Adipocyte (in vitro differentiated cells): Measurements from ENCODE around the gene CAST.

ENCODE experiments used
- DNase-seq: peaks from one replicate; pipeline ENCODE4 v3.0.0-alpha.2; 2015; ENCODE audit warnings: low read depth
- H3K27me3 ChIP-seq: replicated peaks from 2 replicates; pipeline ENCODE4 v1.7.0; 2013; ENCODE audit warnings: mild to moderate bottlenecking, low read length, moderate library complexity; ENCODE audit not compliant: control insufficient read depth, insufficient read depth
- H3K36me3 ChIP-seq: 2 replicates; pipeline ENCODE4 v1.7.0; 2013; ENCODE audit warnings: low read length, mild to moderate bottlenecking, moderate library complexity; ENCODE audit not compliant: control insufficient read depth, insufficient read depth, severe bottlenecking
- H3K4me1 ChIP-seq: 2 replicates; pipeline ENCODE4 v1.7.0; 2013; ENCODE audit warnings: mild to moderate bottlenecking, low read length, moderate library complexity; ENCODE audit not compliant: control insufficient read depth, insufficient read depth
- H3K4me3 ChIP-seq: 2 replicates; pipeline ENCODE4 v1.7.0; 2013; ENCODE audit warnings: mild to moderate bottlenecking, low read length, moderate library complexity
- H3K9ac ChIP-seq: 2 replicates; pipeline ENCODE4 v1.7.0; 2013; ENCODE audit warnings: mild to moderate bottlenecking, low read length, moderate library complexity
- H3K9me3 ChIP-seq: 2 replicates; pipeline ENCODE4 v1.7.0; 2013; ENCODE audit warnings: mild to moderate bottlenecking, low read length, moderate library complexity; ENCODE audit not compliant: control insufficient read depth

Gene CAST

GRCh38 chr5:96771395-96771794, 109.2 kb downstream of the CAST start:
- no peak overlapping the region for H3K4me3 ChIP-seq
- peaks cover 100% of the 10 kb centered on the region for H3K36me3 ChIP-seq
- no peaks in the 10 kb centered on the region for H3K27me3 ChIP-seq
- no peaks in the 10 kb centered on the region for H3K9me3 ChIP-seq
- no peak overlapping the region for H3K9ac ChIP-seq
- H3K4me1 ChIP-seq, result no peaks in the 10 kb centered on the region
- no peak for DNase-seq

DNA sequence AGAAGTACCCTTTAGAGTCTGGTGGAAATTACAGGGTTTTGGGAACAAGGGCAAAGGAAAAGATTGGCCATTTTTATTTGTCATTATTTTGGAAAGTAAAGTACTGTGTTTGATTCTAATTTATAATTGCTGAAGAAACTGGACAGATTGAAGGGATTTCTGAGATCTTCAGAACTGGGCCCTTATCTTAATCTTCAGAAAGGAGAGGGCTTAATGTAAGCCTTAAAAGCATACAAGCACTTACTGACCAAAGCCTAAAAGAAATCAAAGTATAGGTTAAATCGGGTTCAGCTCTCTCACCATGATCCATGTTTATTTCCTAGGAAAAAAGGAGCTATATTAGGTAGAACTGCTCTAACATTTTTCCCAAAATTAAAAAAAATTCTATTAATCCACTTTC, 109.9 kb downstream of the CAST start:
- no peak overlapping the region for H3K9ac ChIP-seq
- peaks cover 100% of the 10 kb centered on the region for H3K36me3 ChIP-seq
- H3K4me3 ChIP-seq, result no peak overlapping the region
- H3K4me1 ChIP-seq, result no peaks in the 10 kb centered on the region
- no peaks in the 10 kb centered on the region for H3K27me3 ChIP-seq
- no peak for DNase-seq
- H3K9me3 ChIP-seq, result no peaks in the 10 kb centered on the region

DNA sequence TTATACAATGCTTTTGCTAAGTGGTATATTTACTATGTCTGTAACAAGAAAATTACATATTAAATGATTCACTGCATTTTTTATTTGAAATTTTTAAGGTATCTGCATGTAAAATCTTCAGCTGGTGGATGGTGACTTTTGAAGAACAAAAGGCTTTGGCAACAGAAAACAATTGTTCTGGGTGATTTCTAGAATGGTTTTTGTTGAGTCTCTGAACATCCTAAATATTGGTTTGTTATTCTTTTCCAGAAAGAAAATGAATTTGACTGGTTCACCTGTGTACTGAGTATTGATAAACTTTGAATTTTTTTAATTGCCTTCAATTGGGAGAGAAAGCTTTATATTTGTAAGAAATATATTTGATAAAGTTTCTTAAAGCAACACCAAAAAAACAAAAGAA, 110.4 kb downstream of the CAST start:
- Histone ChIP-seq H3K4me1 (no peaks in the 10 kb centered on the region), H3K36me3 (peaks cover 100% of the 10 kb centered on the region), H3K27me3 (no peaks in the 10 kb centered on the region), H3K4me3 (no peak overlapping the region), H3K9ac (no peak overlapping the region), H3K9me3 (no peaks in the 10 kb centered on the region)
- no peak for DNase-seq

DNA sequence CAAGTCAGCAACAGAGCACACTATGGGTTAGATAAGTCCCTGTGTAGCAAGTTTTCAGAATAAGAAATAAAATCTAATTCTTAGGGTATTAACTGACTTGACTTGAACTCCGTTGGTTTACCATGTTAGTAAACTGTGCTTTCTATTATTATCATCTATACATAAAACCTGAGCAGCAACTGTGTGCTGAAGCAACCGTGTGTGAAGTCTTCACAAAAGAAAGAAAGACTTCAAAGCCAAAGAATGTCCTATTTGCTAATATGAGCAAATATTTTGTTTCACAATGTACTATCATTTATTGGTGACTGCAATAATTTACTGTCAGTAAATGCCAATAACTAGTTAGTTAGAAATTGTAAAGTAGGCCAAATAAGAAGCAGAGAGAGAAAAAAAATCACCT, 112.9 kb downstream of the CAST start:
- peaks cover 100% of the 10 kb centered on the region for H3K36me3 ChIP-seq
- DNase-seq, result no peak
- no peaks in the 10 kb centered on the region for H3K27me3 ChIP-seq
- H3K4me3 ChIP-seq, result no peak overlapping the region
- H3K9ac ChIP-seq, result no peak overlapping the region
- H3K4me1 ChIP-seq, result peaks cover 21% of the 10 kb centered on the region
- no peaks in the 10 kb centered on the region for H3K9me3 ChIP-seq

- DNase-seq, result no peak
- H3K4me1 ChIP-seq, result peaks cover 28% of the 10 kb centered on the region
- H3K9ac ChIP-seq, result no peak overlapping the region
- H3K27me3 ChIP-seq, result no peaks in the 10 kb centered on the region
- no peaks in the 10 kb centered on the region for H3K9me3 ChIP-seq
- peaks cover 95% of the 10 kb centered on the region for H3K36me3 ChIP-seq
- no peak overlapping the region for H3K4me3 ChIP-seq
These were observed 113.5 kb downstream of the CAST start for GRCh38 chr5:96775689-96776088.

- Histone ChIP-seq H3K9me3 (no peaks in the 10 kb centered on the region), H3K9ac (no peak overlapping the region), H3K27me3 (no peaks in the 10 kb centered on the region), H3K36me3 (peaks cover 86% of the 10 kb centered on the region), H3K4me1 (peaks cover 37% of the 10 kb centered on the region), H3K4me3 (no peak overlapping the region)
- no peak for DNase-seq
These were observed 114.4 kb downstream of the CAST start for GRCh38 chr5:96776621-96777020.

- no peaks in the 10 kb centered on the region for H3K27me3 ChIP-seq
- DNase-seq, result no peak
- no peak overlapping the region for H3K4me3 ChIP-seq
- H3K9me3 ChIP-seq, result no peaks in the 10 kb centered on the region
- no peak overlapping the region for H3K9ac ChIP-seq
- peaks cover 37% of the 10 kb centered on the region for H3K4me1 ChIP-seq
- H3K36me3 ChIP-seq, result peaks cover 82% of the 10 kb centered on the region
These were observed 116.2 kb downstream of the CAST start for GRCh38 chr5:96778409-96778808.

GRCh38 chr5:96780626-96781025, 118.5 kb downstream of the CAST start:
- Histone ChIP-seq H3K36me3 (peaks cover 82% of the 10 kb centered on the region), H3K9me3 (peaks cover 3% of the 10 kb centered on the region), H3K27me3 (no peaks in the 10 kb centered on the region), H3K4me3 (no peak overlapping the region), H3K4me1 (peaks cover 37% of the 10 kb centered on the region), H3K9ac (peak overlapping the region; percentile 68)
- no peak for DNase-seq

GRCh38 chr5:96781031-96781971, 119.1 kb downstream of the CAST start:
- Histone ChIP-seq H3K9me3 (peaks cover 3% of the 10 kb centered on the region), H3K36me3 (peaks cover 82% of the 10 kb centered on the region), H3K4me3 (no peak overlapping the region), H3K27me3 (no peaks in the 10 kb centered on the region), H3K9ac (peak overlapping the region; percentile 68), H3K4me1 (peaks cover 37% of the 10 kb centered on the region)
- DNase-seq, result peak; percentile 46

- Histone ChIP-seq H3K27me3 (no peaks in the 10 kb centered on the region), H3K4me1 (peaks cover 33% of the 10 kb centered on the region), H3K4me3 (no peak overlapping the region), H3K9me3 (peaks cover 3% of the 10 kb centered on the region), H3K36me3 (peaks cover 71% of the 10 kb centered on the region), H3K9ac (no peak overlapping the region)
- no peak for DNase-seq
These were observed 121.2 kb downstream of the CAST start for GRCh38 chr5:96783326-96783725.

- Histone ChIP-seq H3K27me3 (no peaks in the 10 kb centered on the region), H3K36me3 (peaks cover 62% of the 10 kb centered on the region), H3K9ac (no peak overlapping the region), H3K9me3 (peaks cover 3% of the 10 kb centered on the region), H3K4me3 (no peak overlapping the region), H3K4me1 (peaks cover 17% of the 10 kb centered on the region)
- DNase-seq, result no peak
These were observed 123.3 kb downstream of the CAST start for GRCh38 chr5:96785326-96786109.
